IMR-90 (cell line): ENCODE measurements around the gene NELFCD. TPM values are rescaled to one million over a fixed set of nuclear protein-coding genes. Genes with fewer than 3 reads are reported as not detected.
A peak's percentile ranks its signal among the peaks of the same experiment; 100 is the strongest.

Experiments
- ATAC-seq: fragments of 200-7000 bp; cut with Tn5 transposase; 2 replicates; pipeline ENCODE4 v1.9.1; 2020; ENCODE audit warnings: low read depth, mild to moderate bottlenecking, moderate library complexity
- BruUV-seq: library from RNA; stranded (reverse); fragments of 400-500 nt; replicated peaks from 2 replicates; lab custom pipeline; 2021; lab: Mats Ljungman, UMichigan
- CTCF ChIA-PET: fragments of 300-600 bp; formaldehyde crosslinking; extraction: SDS; loops from one replicate; lab custom pipeline; 2021; ENCODE audit warnings: antibody characterized with exemption; lab: Yijun Ruan, JAX
- POLR2A ChIA-PET: fragments of 300-600 bp; sonication (Branson Sonifier 250); formaldehyde crosslinking; loops from one replicate; lab custom pipeline; 2022; ENCODE audit warnings: antibody characterized with exemption; ENCODE audit not compliant: unreplicated experiment; lab: Charles Lee
- DNase-seq: peaks from one replicate; pipeline ENCODE4 v3.0.0; 2013
- H2AFZ ChIP-seq: replicated peaks from 2 replicates; pipeline ENCODE3; 2013; ENCODE audit warnings: low read length, mild to moderate bottlenecking; ENCODE audit not compliant: poor library complexity
- H2AK5ac ChIP-seq: 2 replicates; pipeline ENCODE4 v1.6.1; 2013; ENCODE audit warnings: low read depth, low read length, inconsistent platforms
- H2AK9ac ChIP-seq: replicated peaks from 2 replicates; pipeline ENCODE3; 2013; ENCODE audit warnings: mild to moderate bottlenecking, low read depth, low read length, moderate library complexity; ENCODE audit not compliant: poor library complexity
- H2BK120ac ChIP-seq: 2 replicates; pipeline ENCODE4 v1.6.1; 2013; ENCODE audit warnings: low read depth, low read length, inconsistent platforms
- H2BK15ac ChIP-seq: 3 replicates; pipeline ENCODE4 v1.6.1; 2013; ENCODE audit warnings: low read depth, low read length, inconsistent platforms
- H2BK20ac ChIP-seq: 2 replicates; pipeline ENCODE4 v1.6.1; 2013; ENCODE audit warnings: low read depth, mild to moderate bottlenecking, inconsistent platforms, low read length, moderate library complexity
- H2BK5ac ChIP-seq: 2 replicates; pipeline ENCODE4 v1.6.1; 2013; ENCODE audit warnings: mild to moderate bottlenecking, low read depth, low read length, inconsistent platforms; ENCODE audit not compliant: poor library complexity, severe bottlenecking
- H3K14ac ChIP-seq: replicated peaks from 2 replicates; pipeline ENCODE4 v1.6.1; 2013; ENCODE audit warnings: low read depth, low read length, inconsistent platforms
- H3K18ac ChIP-seq: 2 replicates; pipeline ENCODE4 v1.6.1; 2013; ENCODE audit warnings: low read depth, low read length, control low read depth
- H3K23ac ChIP-seq: 2 replicates; pipeline ENCODE4 v1.6.1; 2013; ENCODE audit warnings: low read depth, low read length, inconsistent platforms
- H3K27ac ChIP-seq: 2 replicates; pipeline ENCODE4 v1.5.1; 2013; ENCODE audit warnings: mild to moderate bottlenecking, control low read depth, low read length; ENCODE audit not compliant: insufficient read depth
- H3K27me3 ChIP-seq: 2 replicates; pipeline ENCODE4 v1.6.1; 2013; ENCODE audit warnings: low read length; ENCODE audit not compliant: control insufficient read depth, insufficient read depth
- H3K36me3 ChIP-seq: 2 replicates; pipeline ENCODE4 v1.6.1; 2013; ENCODE audit warnings: low read length, mixed read lengths; ENCODE audit not compliant: control insufficient read depth, insufficient read depth
- H3K4ac ChIP-seq: 2 replicates; pipeline ENCODE4 v1.6.1; 2013; ENCODE audit warnings: low read depth, low read length, inconsistent platforms
- H3K4me1 ChIP-seq: 2 replicates; pipeline ENCODE4 v1.6.1; 2013; ENCODE audit warnings: low read length, mixed read lengths; ENCODE audit not compliant: control insufficient read depth, insufficient read depth
- H3K4me2 ChIP-seq: 2 replicates; pipeline ENCODE4 v1.6.1; 2013; ENCODE audit warnings: low read depth, mild to moderate bottlenecking, control low read depth, low read length, moderate library complexity
- H3K4me3 ChIP-seq: 2 replicates; pipeline ENCODE4 v1.5.1; 2013; ENCODE audit warnings: low read depth, mild to moderate bottlenecking, control low read depth, low read length, moderate library complexity; ENCODE audit not compliant: insufficient read depth
- H3K56ac ChIP-seq: 2 replicates; pipeline ENCODE4 v1.6.1; 2013; ENCODE audit warnings: low read length, inconsistent platforms; ENCODE audit not compliant: insufficient read depth; ENCODE audit errors: extremely low read depth
- H3K79me1 ChIP-seq, 2 experiments: 2 replicates each; pipeline ENCODE4 v1.6.1; 2013; ENCODE audit warnings: low read length in 2 of 2, inconsistent platforms in 1 of 2, low read depth in 1 of 2
- H3K9ac ChIP-seq: 2 replicates; pipeline ENCODE4 v1.6.1; 2013; ENCODE audit warnings: low read depth, low read length, control low read depth
- H3K9me1 ChIP-seq: 2 replicates; pipeline ENCODE4 v1.6.1; 2013; ENCODE audit warnings: low read length, inconsistent platforms; ENCODE audit not compliant: insufficient read depth
- H3K9me3 ChIP-seq: 2 replicates; pipeline ENCODE4 v1.6.1; 2013; ENCODE audit warnings: low read length; ENCODE audit not compliant: control insufficient read depth, insufficient read depth
- H4K20me1 ChIP-seq: 2 replicates; pipeline ENCODE4 v1.6.1; 2013; ENCODE audit warnings: low read length, inconsistent platforms; ENCODE audit not compliant: insufficient read depth
- H4K5ac ChIP-seq: 2 replicates; pipeline ENCODE4 v1.6.1; 2013; ENCODE audit warnings: mild to moderate bottlenecking, low read depth, low read length, control low read depth
- H4K8ac ChIP-seq, 2 experiments: 2 replicates each; pipeline ENCODE4 v1.6.1; 2013; ENCODE audit warnings: low read depth in 2 of 2, low read length in 2 of 2, control low read depth in 1 of 2, inconsistent platforms in 1 of 2
- H4K91ac ChIP-seq: 2 replicates; pipeline ENCODE4 v1.6.1; 2013; ENCODE audit warnings: low read depth, low read length, inconsistent platforms; ENCODE audit not compliant: insufficient read depth
- CEBPB ChIP-seq: IDR thresholded peaks from 2 replicates; pipeline ENCODE4 v1.6.1; 2012; ENCODE audit warnings: low read depth, low read length, improper control_type of control experiment
- CHD1 ChIP-seq: IDR thresholded peaks from 2 replicates; pipeline ENCODE4 v1.6.1; 2012; ENCODE audit warnings: low read depth, low read length, improper control_type of control experiment
- CTCF ChIP-seq: conservative IDR thresholded peaks from 2 replicates; pipeline ENCODE4 v1.5.1; 2012; ENCODE audit warnings: mild to moderate bottlenecking, low read depth, low read length, improper control_type of control experiment
- FOS ChIP-seq: fragments of 150-350 bp; IDR thresholded peaks from 2 replicates; pipeline ENCODE4 v1.6.1; 2016; ENCODE audit warnings: low read depth, low read length
- MAFK ChIP-seq: IDR thresholded peaks from 2 replicates; pipeline ENCODE4 v1.6.1; 2012; ENCODE audit warnings: low read depth, low read length, improper control_type of control experiment
- MAZ ChIP-seq: IDR thresholded peaks from 2 replicates; pipeline ENCODE4 v1.6.1; 2012; ENCODE audit warnings: low read depth, mild to moderate bottlenecking, low read length, improper control_type of control experiment, moderate library complexity, borderline replicate concordance
- NFE2L2 ChIP-seq: fragments of 150-350 bp; IDR thresholded peaks from 2 replicates; pipeline ENCODE4 v1.6.1; 2016; ENCODE audit warnings: low read depth, mild to moderate bottlenecking, low read length
- POLR2A ChIP-seq: IDR thresholded peaks from 2 replicates; pipeline ENCODE4 v1.6.1; 2012; ENCODE audit warnings: mild to moderate bottlenecking, low read depth, low read length
- RAD21 ChIP-seq: IDR thresholded peaks from 2 replicates; pipeline ENCODE4 v1.6.1; 2012; ENCODE audit warnings: low read length, improper control_type of control experiment
- RCOR1 ChIP-seq: IDR thresholded peaks from 2 replicates; pipeline ENCODE4 v1.6.1; 2012; ENCODE audit warnings: mild to moderate bottlenecking, low read length, improper control_type of control experiment; ENCODE audit not compliant: insufficient replicate concordance
- RFX5 ChIP-seq: IDR thresholded peaks from 2 replicates; pipeline ENCODE4 v1.8.0; 2012; ENCODE audit warnings: low read depth, mild to moderate bottlenecking, low read length, moderate library complexity
- USF2 ChIP-seq: fragments of 150-350 bp; IDR thresholded peaks from 2 replicates; pipeline ENCODE4 v1.6.1; 2017; ENCODE audit warnings: mild to moderate bottlenecking, antibody characterized with exemption, low read length, low read depth
- WGBS, 2 experiments: methylation state at CpG; one replicate each; pipeline versions ENCODE4 v1.1.5 to v1.1.7; 2013; ENCODE audit warnings: missing lambda C conversion rate in 2 of 2; ENCODE audit not compliant: insufficient read length in 1 of 2; ENCODE audit errors: extremely low coverage in 2 of 2; 5-methylcytosine and 5-hydroxymethylcytosine counted together
- dilution Hi-C: fragments of 300-500 bp; cut with HindIII; formaldehyde crosslinking; loops from one replicate; pipeline ENCODE4 v1.14.3; 2018; ENCODE audit warnings: low sequenced_read_pairs; ENCODE audit not compliant: unreplicated experiment
- in situ Hi-C: fragments of 300-500 bp; cut with MboI; formaldehyde crosslinking; loops from 3 replicates; pipeline ENCODE4 v1.14.3; 2019; ENCODE audit warnings: low sequenced_read_pairs, inconsistent platforms, mixed read lengths
- intact Hi-C: fragments of 100-400 bp; cut with micrococcal nuclease; formaldehyde crosslinking; loops from 2 replicates; pipeline ENCODE4 v1.10.0; 2022
- polyA plus RNA-seq, 3 experiments: library from polyadenylated mRNA; depleted of rRNA; stranded (reverse); fragments of >200 nt; gene quantifications; 2 replicates each; pipeline ENCODE4 v1.2.3, GENCODE V29; 2012; ENCODE audit warnings: low replicate concordance in 1 of 3
- total RNA-seq: library from RNA; depleted of rRNA; stranded (reverse); fragments of >200 nt; gene quantifications from 2 replicates; pipeline ENCODE4 v1.2.3, GENCODE V29; 2012

The NELFCD gene
- total and polyA plus RNA-seq, 2 of the 4 experiments (the other 2 are of a cell fraction), result 88.9 to 94.1 TPM

DNA sequence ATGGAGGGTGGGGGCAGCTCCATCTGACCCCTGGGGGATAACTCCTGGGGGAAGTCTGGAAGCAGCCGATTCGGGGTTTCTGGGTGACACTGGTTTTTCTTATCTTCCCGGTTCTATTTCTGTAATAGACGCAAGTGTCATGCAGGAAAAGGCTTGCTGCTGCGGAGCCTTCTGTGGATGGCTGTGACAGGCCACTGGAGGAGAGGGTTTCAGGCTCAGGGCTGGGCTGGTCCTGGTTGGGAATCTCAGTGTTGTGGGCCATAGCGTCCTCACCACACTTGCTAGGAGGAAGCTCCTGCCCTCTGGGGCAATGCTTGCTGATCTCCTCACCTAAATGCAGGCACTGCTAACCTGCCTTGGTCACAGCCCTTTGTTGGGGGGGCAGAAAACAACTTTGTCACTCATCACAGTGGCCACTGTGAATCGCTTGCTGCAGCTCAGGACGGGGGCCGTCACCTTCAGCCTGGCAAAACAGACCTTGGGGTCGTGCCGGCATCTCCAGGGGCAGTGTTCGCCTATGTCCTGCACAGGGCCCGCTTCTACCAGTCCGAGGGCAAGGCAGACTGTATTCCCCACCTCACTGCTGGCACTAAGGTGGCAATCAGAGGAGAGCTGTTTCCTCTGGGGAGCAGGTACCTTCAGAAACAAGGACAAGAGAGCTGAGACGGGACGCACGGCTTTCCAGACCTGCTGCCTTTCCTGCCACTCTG lies 33.8 kb downstream of the NELFCD start:
- H2BK15ac ChIP-seq, result peak overlapping the region; percentile 76; the same call in 1 of the 3 replicates
- TF ChIP-seq RFX5 (no peak), RAD21 (no peak), RCOR1 (no peak), MAFK (no peak), USF2 (no peak), MAZ (no peak), POLR2A (no peak), CTCF (no peak), FOS (no peak), CHD1 (no peak), CEBPB (no peak), NFE2L2 (no peak)
- peak overlapping the region; percentile 36 for H3K14ac ChIP-seq
- BruUV-seq, result no TSS peak
- 92% methylated on average over 9 of the region's 17 CpGs; no CpG with 5 or more reads in 1 of the 2 experiments for WGBS, 2 experiments
- H3K4me3 ChIP-seq, result no peak overlapping the region
- no peak overlapping the region for H3K4me2 ChIP-seq
- H2BK120ac ChIP-seq, result peak overlapping the region; percentile 38
- dilution Hi-C loops, result no loop called here
- no peak overlapping the region for H2BK5ac ChIP-seq
- H3K9ac ChIP-seq, result no peak overlapping the region
- H2AK5ac ChIP-seq, result peak overlapping the region; percentile 70; the same call in 1 of the 2 replicates
- no peak overlapping the region for H4K5ac ChIP-seq
- intact Hi-C loops, result no loop called here
- H3K18ac ChIP-seq, result no peak overlapping the region
- peak overlapping the region in 1 of 2 experiments; percentile 75; a peak in 1 of 4 replicates for H4K8ac ChIP-seq
- peak overlapping the region; percentile 59 for H2AK9ac ChIP-seq
- no peaks in the 10 kb centered on the region for H3K27me3 ChIP-seq
- peak overlapping the region; percentile 65 for H3K23ac ChIP-seq
- H3K56ac ChIP-seq, result no peak overlapping the region
- peaks cover 19% of the 10 kb centered on the region for H3K4me1 ChIP-seq
- peak overlapping the region; percentile 55; the same call in 1 of the 2 replicates for H3K4ac ChIP-seq
- ChIA-PET POLR2A (no interaction called here), CTCF (no interaction called here)
- in situ Hi-C loops, result no loop called here
- H3K9me3 ChIP-seq, result no peaks in the 10 kb centered on the region
- H2AFZ ChIP-seq, result peak overlapping the region; percentile 33
- H4K20me1 ChIP-seq, result no peaks in the 10 kb centered on the region
- DNase-seq (no peak), ATAC-seq (no peak; the same call in 1 of the 2 replicates)
- no peaks in the 10 kb centered on the region for H3K36me3 ChIP-seq
- peak overlapping the region; percentile 37; the same call in 1 of the 2 replicates for H2BK20ac ChIP-seq
- H3K27ac ChIP-seq, result no peak overlapping the region
- H3K79me1 ChIP-seq, result peaks cover 0 to 4% of the 10 kb centered on the region in 2 experiments; a peak in 1 of 4 replicates
- peaks cover 19% of the 10 kb centered on the region for H3K9me1 ChIP-seq
- peak overlapping the region; percentile 25; the same call in 1 of the 2 replicates for H4K91ac ChIP-seq
